Chondrocyte (in vitro differentiated cells): ENCODE data around the gene COL25A1. TPM values are rescaled to one million over a fixed set of nuclear protein-coding genes. Genes with fewer than 3 reads are reported as not detected.

Experiments used
- DNase-seq: peaks from one replicate; pipeline ENCODE4 v3.0.0; 2021; ENCODE audit warnings: mixed read lengths, low spot score
- H3K27ac Mint-ChIP-seq: one replicate; pipeline ENCODE4 v1.8.0; 2021; ENCODE audit warnings: mild to moderate bottlenecking, moderate library complexity, mixed read lengths; ENCODE audit not compliant: unreplicated experiment
- H3K27me3 Mint-ChIP-seq: 2 replicates; pipeline ENCODE4 v1.8.0; 2021; ENCODE audit warnings: low read depth, mixed read lengths
- H3K36me3 Mint-ChIP-seq: 2 replicates; pipeline ENCODE4 v1.8.0; 2021; ENCODE audit warnings: low read depth, mixed read lengths
- H3K4me1 Mint-ChIP-seq: 2 replicates; pipeline ENCODE4 v1.8.0; 2021; ENCODE audit warnings: low read depth, mild to moderate bottlenecking, mixed read lengths
- H3K4me3 Mint-ChIP-seq: one replicate; pipeline ENCODE4 v1.8.0; 2021; ENCODE audit warnings: mild to moderate bottlenecking, moderate library complexity, mixed read lengths; ENCODE audit not compliant: unreplicated experiment
- H3K9me3 Mint-ChIP-seq: 2 replicates; pipeline ENCODE4 v1.8.0; 2021; ENCODE audit warnings: low read depth, mixed read lengths
- total RNA-seq: library from RNA; stranded (reverse); gene quantifications from 3 replicates; pipeline ENCODE4 v1.2.1, GENCODE V29; 2021
- TF ChIP-seq, protein P1 (sequence below): fragments of 200-600 bp; sonication (generic); IDR thresholded peaks from 2 replicates; pipeline ENCODE4 v1.5.0; 2021; ENCODE audit warnings: antibody characterized with exemption, mild to moderate bottlenecking, moderate library complexity

COL25A1 gene
- total RNA-seq, 1 donor from 2014 or later: 0.45 TPM

DNA sequence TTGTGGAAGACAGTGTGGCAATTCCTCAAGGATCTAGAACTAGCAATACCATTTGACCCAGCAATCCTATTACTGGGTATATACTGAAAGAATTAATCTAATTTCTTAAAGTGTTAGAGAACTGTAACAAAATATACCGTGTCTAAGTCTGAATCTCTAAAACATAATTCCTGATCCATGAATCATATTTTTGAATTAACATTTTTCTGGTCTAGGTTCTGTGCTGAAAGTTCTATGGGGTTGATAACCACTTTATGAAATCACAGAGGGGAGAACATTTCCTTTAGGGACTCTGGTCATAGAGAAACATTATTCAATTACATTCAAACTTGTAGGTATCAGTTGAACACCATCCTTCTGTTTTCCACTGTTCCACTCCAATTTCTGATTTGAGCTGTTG lies 447.7 kb downstream of the COL25A1 start:
- H3K36me3 Mint-ChIP-seq: no peaks in the 10 kb centered on the region
- no peak for DNase-seq
- no peak overlapping the region for H3K27ac Mint-ChIP-seq
- no peaks in the 10 kb centered on the region for H3K9me3 Mint-ChIP-seq
- H3K27me3 Mint-ChIP-seq: no peaks in the 10 kb centered on the region
- H3K4me1 Mint-ChIP-seq: peaks cover 15% of the 10 kb centered on the region
- TF ChIP-seq, protein P1, sequence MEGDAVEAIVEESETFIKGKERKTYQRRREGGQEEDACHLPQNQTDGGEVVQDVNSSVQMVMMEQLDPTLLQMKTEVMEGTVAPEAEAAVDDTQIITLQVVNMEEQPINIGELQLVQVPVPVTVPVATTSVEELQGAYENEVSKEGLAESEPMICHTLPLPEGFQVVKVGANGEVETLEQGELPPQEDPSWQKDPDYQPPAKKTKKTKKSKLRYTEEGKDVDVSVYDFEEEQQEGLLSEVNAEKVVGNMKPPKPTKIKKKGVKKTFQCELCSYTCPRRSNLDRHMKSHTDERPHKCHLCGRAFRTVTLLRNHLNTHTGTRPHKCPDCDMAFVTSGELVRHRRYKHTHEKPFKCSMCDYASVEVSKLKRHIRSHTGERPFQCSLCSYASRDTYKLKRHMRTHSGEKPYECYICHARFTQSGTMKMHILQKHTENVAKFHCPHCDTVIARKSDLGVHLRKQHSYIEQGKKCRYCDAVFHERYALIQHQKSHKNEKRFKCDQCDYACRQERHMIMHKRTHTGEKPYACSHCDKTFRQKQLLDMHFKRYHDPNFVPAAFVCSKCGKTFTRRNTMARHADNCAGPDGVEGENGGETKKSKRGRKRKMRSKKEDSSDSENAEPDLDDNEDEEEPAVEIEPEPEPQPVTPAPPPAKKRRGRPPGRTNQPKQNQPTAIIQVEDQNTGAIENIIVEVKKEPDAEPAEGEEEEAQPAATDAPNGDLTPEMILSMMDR: no peak
- H3K4me3 Mint-ChIP-seq: no peak overlapping the region

GRCh38 chr4:108852691-108853090 lies 449.8 kb downstream of the COL25A1 start:
- no peak for DNase-seq
- Mint-ChIP-seq H3K4me1 (peaks cover 27% of the 10 kb centered on the region), H3K9me3 (no peaks in the 10 kb centered on the region), H3K27ac (no peak overlapping the region), H3K36me3 (no peaks in the 10 kb centered on the region), H3K27me3 (no peaks in the 10 kb centered on the region), H3K4me3 (no peak overlapping the region)
- TF ChIP-seq, protein P1: no peak

DNA sequence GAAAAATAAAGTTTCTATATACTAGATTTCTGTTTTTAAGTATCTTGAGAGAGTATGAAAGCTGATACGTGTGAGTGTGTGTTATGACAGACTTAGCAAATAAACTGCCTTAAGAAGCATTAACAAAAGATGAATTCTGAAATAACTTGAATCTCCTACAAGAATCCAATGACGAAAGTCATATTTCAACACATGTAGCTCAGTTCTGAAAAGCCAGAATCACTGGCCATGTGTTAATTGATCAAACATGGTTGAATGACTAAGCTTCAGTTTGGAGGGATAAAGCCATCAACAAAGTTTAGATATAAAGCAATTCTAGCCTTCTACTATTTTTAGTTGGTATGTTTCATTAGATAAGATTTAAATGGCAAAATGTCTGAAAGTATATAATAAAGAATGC lies 451.1 kb downstream of the COL25A1 start:
- Mint-ChIP-seq H3K9me3 (no peaks in the 10 kb centered on the region), H3K27me3 (no peaks in the 10 kb centered on the region), H3K4me1 (peaks cover 27% of the 10 kb centered on the region), H3K36me3 (no peaks in the 10 kb centered on the region), H3K4me3 (no peak overlapping the region), H3K27ac (no peak overlapping the region)
- DNase-seq: no peak
- TF ChIP-seq, protein P1: no peak

- no peak for DNase-seq
- H3K36me3 Mint-ChIP-seq: no peaks in the 10 kb centered on the region
- H3K27ac Mint-ChIP-seq: no peak overlapping the region
- peaks cover 27% of the 10 kb centered on the region for H3K4me1 Mint-ChIP-seq
- no peaks in the 10 kb centered on the region for H3K27me3 Mint-ChIP-seq
- no peaks in the 10 kb centered on the region for H3K9me3 Mint-ChIP-seq
- H3K4me3 Mint-ChIP-seq: no peak overlapping the region
- TF ChIP-seq, protein P1: no peak
Observed at GRCh38 chr4:108850219-108850649, 452.2 kb downstream of the COL25A1 start.

- no peaks in the 10 kb centered on the region for H3K27me3 Mint-ChIP-seq
- TF ChIP-seq, protein P1: no peak
- no peak overlapping the region for H3K4me3 Mint-ChIP-seq
- no peak for DNase-seq
- peaks cover 24% of the 10 kb centered on the region for H3K4me1 Mint-ChIP-seq
- no peaks in the 10 kb centered on the region for H3K9me3 Mint-ChIP-seq
- H3K36me3 Mint-ChIP-seq: no peaks in the 10 kb centered on the region
- peak overlapping the region; percentile 80 for H3K27ac Mint-ChIP-seq
Observed at GRCh38 chr4:108849611-108850168, 452.8 kb downstream of the COL25A1 start.
